22Rv1 (cell line): Measurements from ENCODE around the gene ST8SIA1.

ENCODE experiments used
- H3K27ac ChIP-seq: fragments of 450-650 bp; 2 replicates; pipeline ENCODE4 v1.5.1; 2017
- ZFX ChIP-seq: fragments of 450-650 bp; IDR thresholded peaks from 2 replicates; pipeline ENCODE4 v1.6.1; 2017; ENCODE audit warnings: antibody characterized with exemption, borderline replicate concordance
- TF ChIP-seq, protein P1 (sequence below): fragments of 450-650 bp; IDR thresholded peaks from 2 replicates; pipeline ENCODE4 v1.5.1; 2017; ENCODE audit warnings: mild to moderate bottlenecking

The ST8SIA1 gene

DNA sequence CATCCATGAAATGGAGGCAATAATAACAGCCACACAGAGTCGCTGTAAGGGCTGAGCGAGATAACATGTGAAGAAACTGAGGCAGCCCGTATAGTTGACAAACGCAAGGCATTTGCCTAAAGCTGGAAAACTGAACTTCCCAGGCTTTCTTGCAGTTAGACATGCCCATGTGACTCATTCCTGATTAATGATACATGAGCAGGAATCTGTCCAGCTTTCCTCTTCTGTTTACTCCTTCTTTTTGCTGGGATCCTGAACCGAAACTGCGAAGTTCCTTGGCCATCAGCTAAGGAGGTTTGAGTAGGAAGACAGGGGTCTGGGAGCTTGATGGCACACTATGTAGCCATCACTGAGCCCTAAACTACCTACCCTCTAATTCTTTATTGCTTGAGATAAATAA lies 52.2 kb downstream of the ST8SIA1 start:
- TF ChIP-seq, protein P1, sequence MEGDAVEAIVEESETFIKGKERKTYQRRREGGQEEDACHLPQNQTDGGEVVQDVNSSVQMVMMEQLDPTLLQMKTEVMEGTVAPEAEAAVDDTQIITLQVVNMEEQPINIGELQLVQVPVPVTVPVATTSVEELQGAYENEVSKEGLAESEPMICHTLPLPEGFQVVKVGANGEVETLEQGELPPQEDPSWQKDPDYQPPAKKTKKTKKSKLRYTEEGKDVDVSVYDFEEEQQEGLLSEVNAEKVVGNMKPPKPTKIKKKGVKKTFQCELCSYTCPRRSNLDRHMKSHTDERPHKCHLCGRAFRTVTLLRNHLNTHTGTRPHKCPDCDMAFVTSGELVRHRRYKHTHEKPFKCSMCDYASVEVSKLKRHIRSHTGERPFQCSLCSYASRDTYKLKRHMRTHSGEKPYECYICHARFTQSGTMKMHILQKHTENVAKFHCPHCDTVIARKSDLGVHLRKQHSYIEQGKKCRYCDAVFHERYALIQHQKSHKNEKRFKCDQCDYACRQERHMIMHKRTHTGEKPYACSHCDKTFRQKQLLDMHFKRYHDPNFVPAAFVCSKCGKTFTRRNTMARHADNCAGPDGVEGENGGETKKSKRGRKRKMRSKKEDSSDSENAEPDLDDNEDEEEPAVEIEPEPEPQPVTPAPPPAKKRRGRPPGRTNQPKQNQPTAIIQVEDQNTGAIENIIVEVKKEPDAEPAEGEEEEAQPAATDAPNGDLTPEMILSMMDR: no peak
- no peak for TF ChIP-seq ZFX
- H3K27ac ChIP-seq: no peak overlapping the region

DNA sequence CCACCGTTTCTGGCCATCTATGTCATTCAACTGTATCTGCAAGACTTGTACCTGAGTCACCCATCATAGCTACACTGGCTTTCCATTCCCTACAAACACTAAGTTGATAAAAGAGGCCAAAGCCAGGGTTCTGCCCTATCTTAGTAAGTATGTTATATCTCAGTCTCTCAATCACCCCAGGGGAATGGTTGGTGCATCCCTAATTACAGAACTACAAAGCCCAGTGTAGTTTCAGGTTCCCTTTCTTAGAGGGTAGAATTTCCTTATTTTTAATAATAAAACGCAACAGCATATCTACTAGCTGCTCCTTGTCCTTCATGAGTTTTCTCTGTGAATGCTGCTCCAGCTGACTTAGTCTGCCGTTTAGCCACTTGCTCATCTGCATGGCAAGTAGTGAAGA lies 57.6 kb downstream of the ST8SIA1 start:
- TF ChIP-seq ZFX: no peak
- TF ChIP-seq, protein P1: no peak
- H3K27ac ChIP-seq: no peak overlapping the region

- H3K27ac ChIP-seq: no peak overlapping the region
- no peak for TF ChIP-seq ZFX
- TF ChIP-seq, protein P1: no peak
Observed at GRCh38 chr12:22276313-22276712, 58.2 kb downstream of the ST8SIA1 start.

DNA sequence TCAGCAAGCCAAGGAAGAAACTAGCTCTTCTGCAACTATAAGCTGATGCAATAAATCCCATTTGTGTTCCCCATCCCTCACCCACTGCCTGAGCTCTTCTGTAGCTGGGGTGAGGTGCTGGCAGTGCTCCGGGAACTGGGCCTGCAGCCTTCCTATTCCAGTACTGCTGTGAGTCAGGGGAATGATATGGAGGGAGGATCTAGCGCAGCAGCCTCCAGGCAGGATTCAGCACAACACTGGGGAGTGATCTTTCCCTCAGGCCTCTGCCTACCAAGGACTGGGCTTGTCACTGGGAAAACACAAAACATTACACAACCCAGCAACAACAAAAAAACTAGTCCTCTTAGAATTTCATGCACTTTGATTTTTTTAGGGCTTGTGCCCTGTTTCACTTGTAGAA lies 58.7 kb downstream of the ST8SIA1 start:
- TF ChIP-seq ZFX: no peak
- no peak overlapping the region for H3K27ac ChIP-seq

DNA sequence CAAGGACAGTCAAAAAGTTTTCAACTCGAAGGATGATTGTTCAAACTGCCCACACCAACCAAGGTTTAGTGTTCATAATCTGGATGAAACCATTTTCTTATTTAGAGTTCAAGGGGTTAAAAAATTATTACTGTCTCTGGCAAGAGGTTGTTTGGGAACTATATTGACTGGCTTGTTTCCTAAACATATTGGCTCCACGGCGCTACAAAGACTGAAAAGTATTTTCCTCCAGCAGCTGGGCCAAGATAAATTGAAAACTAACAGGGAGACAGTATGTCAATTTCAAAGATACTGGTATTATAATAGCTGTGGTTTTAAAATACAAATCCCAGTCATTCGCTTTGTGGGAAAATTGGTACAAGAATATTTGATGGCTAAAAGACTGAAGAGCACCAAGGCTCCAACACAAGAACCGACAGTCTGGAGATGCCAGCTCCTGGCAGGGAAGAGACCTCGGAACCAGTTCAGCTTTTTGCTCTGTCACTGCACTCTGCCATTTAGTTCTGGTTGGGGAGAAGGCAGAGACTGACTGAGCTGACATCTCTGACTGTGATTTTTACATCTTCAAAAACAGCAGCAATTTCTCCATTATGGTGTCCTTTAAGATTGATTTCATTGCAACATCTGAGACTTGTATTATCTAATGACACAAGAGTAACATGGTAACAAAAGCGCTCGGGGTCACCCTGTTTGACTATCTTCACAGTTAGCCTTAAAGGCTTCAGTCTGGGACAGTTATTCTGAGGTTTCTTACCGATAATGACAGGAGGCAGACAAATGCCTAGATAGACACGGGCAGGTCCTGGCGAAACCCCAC lies 62.0 kb downstream of the ST8SIA1 start:
- no peak for TF ChIP-seq ZFX
- TF ChIP-seq, protein P1: no peak
- H3K27ac ChIP-seq: no peak overlapping the region

GRCh38 chr12:22271023-22271422 lies 63.5 kb downstream of the ST8SIA1 start:
- TF ChIP-seq ZFX: no peak
- TF ChIP-seq, protein P1: no peak
- H3K27ac ChIP-seq: no peak overlapping the region

DNA sequence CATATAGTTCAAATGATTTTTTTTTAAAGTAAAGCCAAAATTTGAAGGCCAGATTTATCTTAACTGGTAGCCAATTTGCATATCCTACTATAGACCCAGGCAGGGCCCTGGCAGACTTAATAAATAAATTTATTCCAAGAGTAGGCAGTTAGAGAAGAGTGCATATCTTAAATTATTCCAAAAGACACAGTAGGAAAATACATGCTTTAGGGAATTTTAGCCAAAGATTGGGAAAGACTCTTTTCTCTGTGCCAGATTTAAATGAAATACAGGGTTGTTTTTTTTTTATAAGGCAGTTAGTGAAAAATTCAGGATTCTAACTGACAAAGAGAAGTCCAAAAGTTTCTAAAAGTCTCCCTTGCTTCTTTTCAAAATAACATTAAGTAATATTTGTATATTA lies 65.5 kb downstream of the ST8SIA1 start:
- TF ChIP-seq, protein P1: no peak
- no peak for TF ChIP-seq ZFX
- no peak overlapping the region for H3K27ac ChIP-seq

DNA sequence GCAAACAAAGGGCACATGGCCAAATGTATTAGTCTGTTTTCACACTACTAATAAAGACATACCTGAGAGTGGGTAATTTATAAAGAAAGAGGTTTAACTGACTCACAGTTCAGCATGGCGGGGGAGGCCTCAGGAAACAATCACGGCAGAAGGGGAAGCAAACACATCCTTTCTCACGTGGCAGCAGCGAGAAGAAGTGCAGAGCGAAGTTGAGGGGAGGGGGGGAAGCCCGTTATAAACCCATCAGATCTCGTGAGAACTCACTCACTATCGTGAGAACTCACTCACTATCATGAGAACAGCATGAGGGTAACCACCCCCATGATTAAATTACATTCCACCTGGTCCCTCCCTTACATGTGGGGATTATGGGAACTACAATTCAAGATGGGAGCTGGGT lies 66.1 kb downstream of the ST8SIA1 start:
- TF ChIP-seq, protein P1: no peak
- no peak for TF ChIP-seq ZFX
- H3K27ac ChIP-seq: no peak overlapping the region
